ENCODE results near the gene SLC19A1.

Gene SLC19A1

GRCh38 chr21:45545236-45545570, 3.0 kb upstream of the SLC19A1 start:
- no peak for DNase-seq (ENCODE audit: low read depth)

GRCh38 chr21:45544449-45545235, 2.4 kb upstream of the SLC19A1 start:
- no peak for DNase-seq (ENCODE audit: low read depth)

GRCh38 chr21:45543710-45544448, 1.6 kb upstream of the SLC19A1 start:
- DNase-seq (ENCODE audit: low read depth), result no peak

GRCh38 chr21:45543371-45543709, 1.1 kb upstream of the SLC19A1 start:
- DNase-seq (ENCODE audit: low read depth), result no peak

- DNase-seq (ENCODE audit: low read depth), result no peak
Observed at GRCh38 chr21:45542667-45543370, 579 bp upstream of the SLC19A1 start.

- peak; percentile 77 for DNase-seq (ENCODE audit: low read depth)
Observed at GRCh38 chr21:45541221-45542039, 810 bp downstream of the SLC19A1 start.

GRCh38 chr21:45540601-45540970, 1.7 kb downstream of the SLC19A1 start:
- DNase-seq (ENCODE audit: low read depth), result no peak

- no peak for DNase-seq (ENCODE audit: low read depth)
Observed at GRCh38 chr21:45539796-45540600, 2.2 kb downstream of the SLC19A1 start.

- no peak for DNase-seq (ENCODE audit: low read depth)
Observed at GRCh38 chr21:45539046-45539795, 3.0 kb downstream of the SLC19A1 start.

GRCh38 chr21:45538381-45539045, 3.7 kb downstream of the SLC19A1 start:
- no peak for DNase-seq (ENCODE audit: low read depth)

GRCh38 chr21:45537746-45538291, 4.4 kb downstream of the SLC19A1 start:
- DNase-seq (ENCODE audit: low read depth), result no peak

- DNase-seq (ENCODE audit: low read depth), result no peak
Observed at GRCh38 chr21:45537111-45537745, 5.0 kb downstream of the SLC19A1 start.

GRCh38 chr21:45536301-45537081, 5.7 kb downstream of the SLC19A1 start:
- DNase-seq (ENCODE audit: low read depth), result no peak

GRCh38 chr21:45535341-45536081, 6.7 kb downstream of the SLC19A1 start:
- no peak for DNase-seq (ENCODE audit: low read depth)

- DNase-seq (ENCODE audit: low read depth), result no peak
Observed at GRCh38 chr21:45534636-45535331, 7.5 kb downstream of the SLC19A1 start.

GRCh38 chr21:45533846-45534635, 8.2 kb downstream of the SLC19A1 start:
- no peak for DNase-seq (ENCODE audit: low read depth)
